ENCODE measurements around the gene TECR. TPM values are rescaled to one million over a fixed set of nuclear protein-coding genes. Genes with fewer than 3 reads are reported as not detected.

The TECR gene
- total and polyA plus RNA-seq, 2 of the 13 experiments (the other 11 are each of a cell fraction or from before 2014, with no cell fraction given), result 54.9 to 121 TPM

- no peak; the same call in 1 of the 2 replicates for TF ChIP-seq ZBTB3 (CRISPR knock-in tag; IDR thresholded peaks at IDR 0.05; ENCODE audit: borderline replicate concordance, low read depth)
- TF ChIP-seq NKX3-1 (CRISPR knock-in tag; IDR thresholded peaks at IDR 0.05), result peak; percentile 82
- peak; percentile 52; the same call in 1 of the 2 replicates for TF ChIP-seq ZNF761 (CRISPR knock-in tag; conservative IDR thresholded peaks at IDR 0.05)
- TF ChIP-seq ZMYM3 (CRISPR knock-in tag; IDR thresholded peaks at IDR 0.05), result no peak
- peak; percentile 61; the same call in 1 of the 2 replicates for TF ChIP-seq ZGPAT (CRISPR knock-in tag; IDR thresholded peaks at IDR 0.05)
- 0 out of 2 replicates have a peak, but pooled peaks have one; percentile 50 for TF ChIP-seq REPIN1 (CRISPR knock-in tag; IDR thresholded peaks at IDR 0.05; ENCODE audit: borderline replicate concordance, low read depth)
- TF ChIP-seq JDP2 (CRISPR knock-in tag; IDR thresholded peaks at IDR 0.05; ENCODE audit: borderline replicate concordance), result no peak
- no peak; the same call in 1 of the 2 replicates for TF ChIP-seq ZFP37 (CRISPR knock-in tag; IDR thresholded peaks at IDR 0.05; ENCODE audit: borderline replicate concordance)
- TF ChIP-seq FOSL2 (CRISPR knock-in tag; IDR thresholded peaks at IDR 0.05), result peak; percentile 38; the same call in 1 of the 2 replicates
- 0 out of 2 replicates have a peak, but pooled peaks have one; percentile 22 for TF ChIP-seq ZNF264 (CRISPR knock-in tag; IDR thresholded peaks at IDR 0.05)
- no peak for TF ChIP-seq SOX5 (CRISPR knock-in tag; IDR thresholded peaks at IDR 0.05; ENCODE audit: borderline replicate concordance)
- TF ChIP-seq TRAFD1 (CRISPR knock-in tag; IDR thresholded peaks at IDR 0.05; ENCODE audit: borderline replicate concordance), result no peak
- TF ChIP-seq HNRNPL (IDR thresholded peaks at IDR 0.05; ENCODE audit: low read depth, low read length), result no peak; the same call in 1 of the 2 replicates
- TF ChIP-seq ZFAT (CRISPR knock-in tag; conservative IDR thresholded peaks at IDR 0.05), result no peak
- TF ChIP-seq CREBL2 (CRISPR knock-in tag; IDR thresholded peaks at IDR 0.05; ENCODE audit: borderline replicate concordance), result no peak
- no peak for TF ChIP-seq DPF2 (CRISPR knock-in tag; IDR thresholded peaks at IDR 0.05; ENCODE audit: borderline replicate concordance, low read depth)
- TF ChIP-seq ZNF160 (CRISPR knock-in tag; IDR thresholded peaks at IDR 0.05), result peak; percentile 59
- TF ChIP-seq ZNF501 (CRISPR knock-in tag; IDR thresholded peaks at IDR 0.05), result no peak
- TF ChIP-seq IRF2 (CRISPR knock-in tag; IDR thresholded peaks at IDR 0.05), result no peak; the same call in none of the 2 replicates
- no peak for TF ChIP-seq THYN1 (CRISPR knock-in tag; IDR thresholded peaks at IDR 0.05; ENCODE audit: borderline replicate concordance, low read depth)
- TF ChIP-seq HNRNPK (IDR thresholded peaks at IDR 0.05; ENCODE audit: low read depth, low read length, poor library complexity, severe bottlenecking), result peak; percentile 66
- TF ChIP-seq REST (IDR thresholded peaks at IDR 0.05; ENCODE audit: borderline replicate concordance in 1 of 2, low read depth in 1 of 2, low read length in 2 of 2), result peak in 1 of 2 experiments; percentile 40; a peak in 1 of 4 replicates
These were observed 11.4 kb upstream of the TECR start, which contains the start of gene DNAJB1 (continued) for GRCh38 chr19:14517840-14518505.
